ENCODE results near the gene SNCB.

GRCh38 chr5:176642675-176643490 is 12.5 kb upstream of the SNCB start:
- TF ChIP-seq CTCF (IDR thresholded peaks at IDR 0.05) (no peak), POLR2A (IDR thresholded peaks at IDR 0.05) (no peak)

Data from ovary (tissue), 3 donors.